Mesenchymal stem cell (in vitro differentiated cells and primary cell): ENCODE results near the gene KRT6B.

Experiments used
- DNase-seq: peaks from one replicate; pipeline ENCODE4 v3.0.0-alpha.2; 2013
- H2AFZ ChIP-seq: one replicate; pipeline ENCODE4 v1.6.1; 2013; ENCODE audit warnings: low read depth, mild to moderate bottlenecking, control low read depth, inconsistent platforms, low read length, moderate library complexity
- H2AK5ac ChIP-seq: 2 replicates; pipeline ENCODE4 v1.6.1; 2013; ENCODE audit warnings: low read length, moderate library complexity, mild to moderate bottlenecking, inconsistent platforms; ENCODE audit not compliant: severe bottlenecking
- H2BK120ac ChIP-seq: one replicate; pipeline ENCODE4 v1.6.1; 2013; ENCODE audit warnings: low read depth, mild to moderate bottlenecking, inconsistent platforms, low read length, moderate library complexity
- H2BK12ac ChIP-seq, 2 experiments: one replicate each; pipeline ENCODE4 v1.6.1; 2013; ENCODE audit warnings: inconsistent platforms in 2 of 2, low read length in 2 of 2, mild to moderate bottlenecking in 2 of 2, moderate library complexity in 2 of 2, control low read depth in 1 of 2
- H2BK15ac ChIP-seq: one replicate; pipeline ENCODE4 v1.6.1; 2013; ENCODE audit warnings: mild to moderate bottlenecking, low read depth, inconsistent platforms; ENCODE audit not compliant: poor library complexity, severe bottlenecking
- H2BK5ac ChIP-seq: 2 replicates; pipeline ENCODE4 v1.6.1; 2013; ENCODE audit warnings: low read depth, mild to moderate bottlenecking, low read length, control low read depth, inconsistent platforms; ENCODE audit not compliant: poor library complexity, severe bottlenecking
- H3K14ac ChIP-seq, 2 experiments: one replicate each; pipeline ENCODE4 v1.6.1; 2013; ENCODE audit warnings: inconsistent platforms in 2 of 2, low read length in 2 of 2, control low read depth in 1 of 2, mild to moderate bottlenecking in 1 of 2, moderate library complexity in 1 of 2
- H3K18ac ChIP-seq, 2 experiments: one replicate each; pipeline ENCODE4 v1.6.1; 2013; ENCODE audit warnings: inconsistent platforms in 2 of 2, low read length in 2 of 2, control low read depth in 1 of 2, low read depth in 1 of 2, mild to moderate bottlenecking in 1 of 2
- H3K23ac ChIP-seq, 2 experiments: one replicate each; pipeline ENCODE4 v1.6.1; 2013; ENCODE audit warnings: inconsistent platforms in 2 of 2, low read length in 2 of 2, mild to moderate bottlenecking in 2 of 2, moderate library complexity in 2 of 2, control low read depth in 1 of 2
- H3K27ac ChIP-seq: 2 replicates; pipeline ENCODE4 v1.5.1; 2013; ENCODE audit warnings: mild to moderate bottlenecking, moderate library complexity, low read length, control low read depth, inconsistent platforms; ENCODE audit not compliant: poor library complexity, severe bottlenecking
- H3K27me3 ChIP-seq, 2 experiments: 2 replicates each; pipeline versions ENCODE4 v1.6.1 to v1.7.0; 2013; ENCODE audit warnings: low read length in 2 of 2, mild to moderate bottlenecking in 2 of 2, moderate library complexity in 2 of 2, control low read depth in 1 of 2, inconsistent platforms in 1 of 2; ENCODE audit not compliant: control insufficient read depth in 1 of 2, insufficient read depth in 1 of 2
- H3K36me3 ChIP-seq, 2 experiments: 2 replicates each; pipeline versions ENCODE4 v1.6.1 to v1.7.0; 2013; ENCODE audit warnings: low read length in 2 of 2, control low read depth in 1 of 2, inconsistent platforms in 1 of 2, low read depth in 1 of 2, mild to moderate bottlenecking in 1 of 2; ENCODE audit not compliant: insufficient read depth in 2 of 2, control insufficient read depth in 1 of 2
- H3K4ac ChIP-seq, 2 experiments: one replicate each; pipeline ENCODE4 v1.6.1; 2013; ENCODE audit warnings: inconsistent platforms in 2 of 2, low read length in 2 of 2, mild to moderate bottlenecking in 2 of 2, moderate library complexity in 2 of 2, control low read depth in 1 of 2, low read depth in 1 of 2
- H3K4me1 ChIP-seq: 2 replicates; pipeline ENCODE4 v1.6.1; 2013; ENCODE audit warnings: low read depth, low read length, control low read depth; ENCODE audit not compliant: control insufficient read depth, insufficient read depth
- H3K4me2 ChIP-seq: 2 replicates; pipeline ENCODE4 v1.6.1; 2013; ENCODE audit warnings: low read length, mild to moderate bottlenecking, inconsistent platforms; ENCODE audit not compliant: poor library complexity, severe bottlenecking
- H3K4me3 ChIP-seq, 2 experiments: 2 replicates each; pipeline versions ENCODE4 v1.5.1 to v1.7.0; 2013; ENCODE audit warnings: low read length in 2 of 2, mild to moderate bottlenecking in 2 of 2, control low read depth in 1 of 2, low read depth in 1 of 2; ENCODE audit not compliant: insufficient read depth in 1 of 2
- H3K79me1 ChIP-seq: replicated peaks from 2 replicates; pipeline ENCODE4 v1.6.1; 2013; ENCODE audit warnings: mild to moderate bottlenecking, control low read depth, low read length, inconsistent platforms; ENCODE audit not compliant: poor library complexity, severe bottlenecking
- H3K9ac ChIP-seq: 2 replicates; pipeline ENCODE4 v1.7.0; 2013; ENCODE audit warnings: mild to moderate bottlenecking, low read length, moderate library complexity
- H3K9me3 ChIP-seq: 2 replicates; pipeline ENCODE4 v1.7.0; 2013; ENCODE audit warnings: mild to moderate bottlenecking, low read length; ENCODE audit not compliant: control insufficient read depth
- H4K8ac ChIP-seq: one replicate; pipeline ENCODE4 v1.6.1; 2013; ENCODE audit warnings: inconsistent platforms, mild to moderate bottlenecking, low read length, moderate library complexity
- H4K91ac ChIP-seq: one replicate; pipeline ENCODE4 v1.6.1; 2013; ENCODE audit warnings: mild to moderate bottlenecking, low read length, inconsistent platforms
- WGBS: methylation state at CpG from one replicate; pipeline ENCODE4 v1.1.7; 2013; ENCODE audit warnings: mixed read lengths; 5-methylcytosine and 5-hydroxymethylcytosine counted together

The KRT6B gene

DNA sequence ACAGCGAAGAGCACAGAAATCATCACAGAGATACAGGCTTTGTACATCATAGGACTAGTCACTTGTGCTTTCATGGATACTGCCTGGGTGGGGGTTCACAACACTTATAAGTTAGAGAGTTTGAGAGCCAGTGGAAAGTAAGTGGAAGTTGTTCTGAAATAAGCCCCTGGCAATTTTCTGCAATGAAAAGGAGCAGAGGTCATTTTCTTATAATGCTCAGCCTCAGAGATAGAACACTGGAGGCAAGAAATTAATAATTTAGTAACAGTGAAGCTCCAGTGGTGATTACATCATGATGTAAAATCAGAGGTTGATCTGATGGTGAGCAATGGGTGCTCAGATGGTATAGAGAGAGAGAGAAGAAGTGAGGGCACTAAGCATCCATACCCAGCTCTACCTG lies 35.3 kb upstream of the KRT6B start:
- no peaks in the 10 kb centered on the region for H3K4me1 ChIP-seq
- H2BK5ac ChIP-seq: no peak overlapping the region
- H4K8ac ChIP-seq: no peak overlapping the region
- no peak for DNase-seq
- H3K23ac ChIP-seq: no peak overlapping the region
- no peak overlapping the region for H3K14ac ChIP-seq
- no peak overlapping the region for H3K27ac ChIP-seq
- H2BK12ac ChIP-seq: no peak overlapping the region
- no peak overlapping the region for H4K91ac ChIP-seq
- H2AK5ac ChIP-seq: no peak overlapping the region
- 65% methylated on average over 1 of the region's 1 CpG for WGBS
- peaks cover 24% of the 10 kb centered on the region for H3K9me3 ChIP-seq
- no peak overlapping the region for H2AFZ ChIP-seq
- no peak overlapping the region for H3K4ac ChIP-seq
- no peak overlapping the region for H3K18ac ChIP-seq
- H3K9ac ChIP-seq: no peak overlapping the region
- H3K36me3 ChIP-seq: no peaks in the 10 kb centered on the region
- H2BK120ac ChIP-seq: no peak overlapping the region
- H2BK15ac ChIP-seq: no peak overlapping the region
- no peaks in the 10 kb centered on the region for H3K79me1 ChIP-seq
- H3K4me3 ChIP-seq: no peak overlapping the region
- H3K27me3 ChIP-seq: peaks cover 8 to 72% of the 10 kb centered on the region in 2 experiments
- H3K4me2 ChIP-seq: no peak overlapping the region

DNA sequence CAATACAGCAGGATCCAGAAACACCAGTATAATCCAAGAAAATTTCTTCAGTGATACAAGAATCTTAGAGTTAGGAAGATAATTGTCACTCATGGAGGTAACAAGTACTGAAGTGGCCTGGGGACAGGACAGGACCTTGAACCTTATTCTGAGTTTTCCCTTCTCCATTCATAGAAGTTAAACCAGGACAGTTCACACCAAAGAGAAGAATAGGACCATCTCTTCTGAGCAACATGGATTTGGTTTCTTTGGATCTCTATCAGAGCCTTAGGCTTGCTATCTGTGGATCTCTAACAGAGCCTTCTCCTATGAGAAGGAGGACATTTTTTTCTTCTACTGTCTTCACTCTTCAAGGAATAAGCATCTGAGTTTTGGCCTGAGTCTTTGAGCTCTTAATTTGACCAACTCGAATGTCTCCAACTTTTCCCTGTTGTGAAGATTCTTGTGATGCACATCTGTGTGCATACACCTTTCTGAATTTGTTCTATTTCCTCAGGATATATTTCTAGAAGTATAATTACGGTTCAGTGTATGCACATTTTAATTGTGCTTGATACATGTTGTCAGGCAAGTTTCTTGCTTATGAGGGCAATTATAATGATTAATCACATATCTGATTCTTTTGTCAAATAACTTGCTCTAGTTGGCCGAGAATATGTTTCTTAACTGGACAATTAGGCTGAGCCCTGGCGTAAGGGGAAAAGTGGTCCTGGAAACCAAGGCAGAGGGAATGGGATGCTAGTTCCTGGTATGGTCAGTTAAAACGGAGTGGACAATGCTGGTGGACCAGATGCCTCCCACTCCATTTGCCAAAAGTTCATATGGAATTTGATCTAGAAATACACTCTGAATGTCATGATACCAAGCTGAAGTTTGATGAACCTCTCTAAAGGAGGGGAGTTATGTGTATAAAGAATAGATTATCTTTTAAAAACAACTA lies 34.5 kb upstream of the KRT6B start:
- Histone ChIP-seq H3K4ac (no peak overlapping the region), H2BK120ac (no peak overlapping the region), H3K27me3 (peaks cover 5 to 68% of the 10 kb centered on the region in 2 experiments), H3K9ac (no peak overlapping the region), H3K4me1 (no peaks in the 10 kb centered on the region), H3K4me3 (no peak overlapping the region), H3K79me1 (no peaks in the 10 kb centered on the region), H3K4me2 (no peak overlapping the region), H3K9me3 (peaks cover 24% of the 10 kb centered on the region), H3K14ac (no peak overlapping the region), H3K18ac (no peak overlapping the region), H2BK5ac (no peak overlapping the region), H3K27ac (no peak overlapping the region), H2BK12ac (no peak overlapping the region), H2AK5ac (no peak overlapping the region), H3K23ac (no peak overlapping the region), H4K91ac (no peak overlapping the region), H2AFZ (no peak overlapping the region), H2BK15ac (no peak overlapping the region), H4K8ac (no peak overlapping the region), H3K36me3 (no peaks in the 10 kb centered on the region)
- no peak for DNase-seq
- 64% methylated on average over 4 of the region's 5 CpGs for WGBS

DNA sequence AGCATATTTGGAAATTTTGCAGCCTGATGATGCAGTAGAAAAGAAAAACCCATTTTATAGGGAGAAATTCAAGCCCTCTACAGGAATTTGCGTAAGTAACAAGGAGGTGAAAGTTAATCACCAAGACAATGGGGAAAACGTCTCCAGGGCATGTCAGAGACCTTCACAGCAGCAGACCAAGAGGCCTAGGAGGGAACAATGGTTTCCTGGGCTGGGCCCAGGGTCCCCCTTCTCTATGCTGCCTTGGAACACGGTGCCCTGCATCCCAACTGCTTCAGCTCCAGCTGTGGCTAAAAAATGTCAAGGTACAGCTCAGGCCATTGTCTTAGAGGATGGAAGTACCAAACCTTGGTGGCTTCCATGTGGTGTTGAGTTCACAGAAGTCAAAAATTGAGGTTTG lies 28.1 kb upstream of the KRT6B start:
- Histone ChIP-seq H3K18ac (no peak overlapping the region), H3K4ac (no peak overlapping the region), H2AFZ (no peak overlapping the region), H3K23ac (no peak overlapping the region), H4K91ac (no peak overlapping the region), H3K79me1 (no peaks in the 10 kb centered on the region), H2AK5ac (no peak overlapping the region), H3K4me3 (no peak overlapping the region), H3K9me3 (peaks cover 22% of the 10 kb centered on the region), H2BK15ac (no peak overlapping the region), H3K36me3 (no peaks in the 10 kb centered on the region), H2BK120ac (no peak overlapping the region), H3K4me2 (no peak overlapping the region), H3K27ac (no peak overlapping the region), H2BK5ac (no peak overlapping the region), H2BK12ac (no peak overlapping the region), H3K4me1 (no peaks in the 10 kb centered on the region), H3K9ac (no peak overlapping the region), H3K27me3 (peaks cover 0 to 34% of the 10 kb centered on the region in 2 experiments), H4K8ac (no peak overlapping the region), H3K14ac (no peak overlapping the region)
- no peak for DNase-seq
- 56% methylated on average over 3 of the region's 3 CpGs for WGBS

DNA sequence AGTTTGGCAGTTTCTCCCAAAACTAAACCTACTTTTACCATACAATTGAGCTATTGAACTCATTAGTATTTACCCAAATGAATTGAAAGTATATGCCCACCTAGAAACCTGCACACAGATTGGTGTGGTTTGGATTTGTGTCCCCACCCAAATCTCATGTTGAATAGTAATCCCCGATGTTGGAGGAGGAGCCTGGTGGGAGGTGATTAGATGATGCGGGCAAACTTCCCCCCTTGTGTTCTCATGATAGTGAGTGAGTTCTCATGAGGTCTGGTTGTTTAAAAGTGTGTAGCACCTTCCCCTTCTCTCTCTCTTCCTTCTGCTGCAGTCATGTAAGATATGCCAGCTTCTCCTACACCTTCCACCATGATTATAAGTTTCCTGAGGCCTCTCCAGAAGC lies 25.7 kb upstream of the KRT6B start:
- no peak overlapping the region for H2AK5ac ChIP-seq
- H3K27me3 ChIP-seq: peaks cover 0 to 29% of the 10 kb centered on the region in 2 experiments
- no peak overlapping the region for H3K27ac ChIP-seq
- DNase-seq: no peak
- no peak overlapping the region for H2BK15ac ChIP-seq
- no peak overlapping the region for H3K18ac ChIP-seq
- no peaks in the 10 kb centered on the region for H3K4me1 ChIP-seq
- no peak overlapping the region for H3K4me3 ChIP-seq
- H3K79me1 ChIP-seq: no peaks in the 10 kb centered on the region
- WGBS: 63% methylated on average over 1 of the region's 2 CpGs
- no peaks in the 10 kb centered on the region for H3K36me3 ChIP-seq
- peaks cover 8% of the 10 kb centered on the region for H3K9me3 ChIP-seq
- no peak overlapping the region for H3K14ac ChIP-seq
- no peak overlapping the region for H3K9ac ChIP-seq
- H2AFZ ChIP-seq: no peak overlapping the region
- no peak overlapping the region for H2BK12ac ChIP-seq
- H4K8ac ChIP-seq: no peak overlapping the region
- H3K4me2 ChIP-seq: no peak overlapping the region
- H2BK5ac ChIP-seq: no peak overlapping the region
- H3K23ac ChIP-seq: no peak overlapping the region
- H2BK120ac ChIP-seq: no peak overlapping the region
- H4K91ac ChIP-seq: no peak overlapping the region
- H3K4ac ChIP-seq: no peak overlapping the region
